AG10803 (cell line): ENCODE data around the gene RABEP2.
"Not testable (repeated sequence)": the region's sequence is repeated elsewhere in the genome, so short reads cannot be mapped to it uniquely, and the experiment has no call there.

Source experiments
- DNase-seq: peaks from one replicate; pipeline ENCODE4 v3.0.0; 2010; ENCODE audit warnings: low read depth
- H3K4me3 ChIP-seq: 2 replicates; pipeline ENCODE4 v1.5.1; 2011; ENCODE audit warnings: mild to moderate bottlenecking, low read length, control low read depth
- TF ChIP-seq, protein P1 (sequence below): conservative IDR thresholded peaks from 2 replicates; pipeline ENCODE4 v1.5.1; 2011; ENCODE audit warnings: mild to moderate bottlenecking, low read length, control low read depth, inconsistent platforms

The RABEP2 gene

DNA sequence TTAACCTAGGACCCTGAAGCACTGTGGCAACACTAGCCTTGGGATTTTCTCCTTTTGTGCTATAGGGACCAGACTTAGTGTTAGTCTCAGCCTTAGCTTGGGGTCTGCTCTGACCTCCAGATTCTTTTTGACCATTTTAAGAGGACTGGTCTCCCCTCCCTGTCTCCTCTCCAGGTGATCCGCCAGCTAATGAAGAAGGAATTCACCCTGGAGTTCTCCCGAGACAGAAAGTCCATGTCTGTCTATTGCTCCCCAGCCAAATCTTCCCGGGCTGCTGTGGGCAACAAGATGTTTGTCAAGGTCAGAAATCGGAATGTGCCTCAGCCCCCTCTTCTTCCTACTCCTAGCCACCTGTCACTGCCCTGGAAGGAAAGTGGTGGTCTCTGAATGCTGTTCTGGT is 27.2 kb downstream of the RABEP2 start:
- TF ChIP-seq, protein P1, sequence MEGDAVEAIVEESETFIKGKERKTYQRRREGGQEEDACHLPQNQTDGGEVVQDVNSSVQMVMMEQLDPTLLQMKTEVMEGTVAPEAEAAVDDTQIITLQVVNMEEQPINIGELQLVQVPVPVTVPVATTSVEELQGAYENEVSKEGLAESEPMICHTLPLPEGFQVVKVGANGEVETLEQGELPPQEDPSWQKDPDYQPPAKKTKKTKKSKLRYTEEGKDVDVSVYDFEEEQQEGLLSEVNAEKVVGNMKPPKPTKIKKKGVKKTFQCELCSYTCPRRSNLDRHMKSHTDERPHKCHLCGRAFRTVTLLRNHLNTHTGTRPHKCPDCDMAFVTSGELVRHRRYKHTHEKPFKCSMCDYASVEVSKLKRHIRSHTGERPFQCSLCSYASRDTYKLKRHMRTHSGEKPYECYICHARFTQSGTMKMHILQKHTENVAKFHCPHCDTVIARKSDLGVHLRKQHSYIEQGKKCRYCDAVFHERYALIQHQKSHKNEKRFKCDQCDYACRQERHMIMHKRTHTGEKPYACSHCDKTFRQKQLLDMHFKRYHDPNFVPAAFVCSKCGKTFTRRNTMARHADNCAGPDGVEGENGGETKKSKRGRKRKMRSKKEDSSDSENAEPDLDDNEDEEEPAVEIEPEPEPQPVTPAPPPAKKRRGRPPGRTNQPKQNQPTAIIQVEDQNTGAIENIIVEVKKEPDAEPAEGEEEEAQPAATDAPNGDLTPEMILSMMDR: no peak
- no peak for DNase-seq
- no peak overlapping the region for H3K4me3 ChIP-seq

DNA sequence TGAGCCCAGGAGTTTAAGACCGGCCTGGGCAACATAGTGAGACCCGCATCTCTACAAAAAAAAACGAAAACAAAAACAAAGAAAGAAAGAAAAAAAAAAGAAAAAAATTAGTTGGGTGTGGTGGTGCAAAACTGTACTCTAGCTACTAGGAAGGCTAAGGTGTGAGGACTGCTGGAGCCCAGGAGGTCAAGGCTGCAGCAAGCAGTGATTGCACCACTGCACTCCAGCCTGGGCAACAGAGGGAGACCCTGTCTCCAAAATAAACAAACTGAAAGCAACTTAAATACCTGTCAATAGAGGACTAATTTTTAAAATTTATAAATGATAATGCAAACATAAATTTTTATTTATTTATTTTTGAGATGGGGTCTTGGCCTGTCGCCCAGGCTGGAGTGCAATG is 29.4 kb downstream of the RABEP2 start:
- TF ChIP-seq, protein P1: no peak
- DNase-seq: no peak
- no peak overlapping the region for H3K4me3 ChIP-seq

DNA sequence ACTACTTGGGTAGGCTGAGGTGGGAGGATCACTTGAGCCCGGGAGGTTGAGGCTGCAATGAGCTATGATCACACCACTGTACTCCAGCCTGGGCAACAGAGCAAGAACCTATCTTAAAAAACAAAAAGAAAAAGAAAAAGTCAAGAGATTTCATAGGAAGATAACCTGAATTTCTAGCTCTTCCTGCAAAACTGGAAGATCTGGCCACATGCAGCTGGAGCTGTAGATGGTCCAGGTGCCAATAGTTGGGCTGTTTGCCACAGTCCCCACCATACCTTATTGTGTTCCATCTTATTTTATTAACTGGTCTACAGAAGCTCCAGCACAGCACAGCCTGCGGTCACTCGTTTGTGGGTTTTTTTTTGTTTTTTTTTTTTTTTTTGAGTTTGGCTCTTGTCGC is 31.7 kb downstream of the RABEP2 start:
- no peak for DNase-seq
- no peak overlapping the region for H3K4me3 ChIP-seq
- TF ChIP-seq, protein P1: no peak

DNA sequence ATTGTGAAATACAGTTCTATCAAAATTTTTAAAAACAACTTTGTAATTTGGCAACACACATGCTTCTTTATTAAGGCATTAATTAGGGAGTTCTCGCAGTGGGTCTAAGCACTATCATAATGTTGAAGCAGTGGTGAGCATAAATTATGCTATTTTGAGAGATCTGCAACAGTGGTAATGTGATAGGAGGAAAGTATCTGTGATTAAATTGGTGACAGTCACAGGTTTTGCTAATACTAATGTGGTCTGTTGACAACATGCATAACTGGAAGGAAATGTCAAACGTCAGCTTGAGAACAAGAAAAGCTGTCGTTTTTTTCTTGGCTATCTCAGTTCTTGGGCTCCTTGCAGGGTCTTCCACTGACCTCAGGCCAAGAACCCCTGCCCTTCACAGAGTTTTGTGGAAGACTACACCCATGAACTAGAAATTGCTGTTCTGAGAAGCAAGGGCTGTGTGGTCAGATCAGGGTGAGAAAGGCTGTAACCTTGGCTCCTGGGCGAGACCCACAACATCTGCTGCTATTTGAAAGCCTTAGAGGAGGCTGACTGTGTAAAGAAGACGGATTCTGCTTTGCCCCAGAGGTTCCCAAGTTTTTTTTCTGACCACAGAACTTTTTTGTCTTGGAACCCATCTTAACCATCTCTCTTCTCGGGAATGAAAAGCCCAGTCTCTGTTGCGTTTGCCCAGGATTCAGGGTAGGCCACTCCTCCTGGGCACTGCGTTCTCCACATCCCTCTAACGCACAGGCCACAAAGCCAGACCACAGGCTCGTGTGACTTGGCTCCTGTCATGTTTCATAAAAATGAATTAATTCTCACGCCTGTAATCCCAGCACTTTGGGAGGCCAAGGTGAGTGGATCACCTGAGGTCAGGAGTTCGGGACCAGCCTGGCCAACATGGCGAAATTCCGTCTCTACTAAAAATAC is 32.8 kb downstream of the RABEP2 start:
- DNase-seq: no peak
- TF ChIP-seq, protein P1: no peak
- no peak overlapping the region for H3K4me3 ChIP-seq

DNA sequence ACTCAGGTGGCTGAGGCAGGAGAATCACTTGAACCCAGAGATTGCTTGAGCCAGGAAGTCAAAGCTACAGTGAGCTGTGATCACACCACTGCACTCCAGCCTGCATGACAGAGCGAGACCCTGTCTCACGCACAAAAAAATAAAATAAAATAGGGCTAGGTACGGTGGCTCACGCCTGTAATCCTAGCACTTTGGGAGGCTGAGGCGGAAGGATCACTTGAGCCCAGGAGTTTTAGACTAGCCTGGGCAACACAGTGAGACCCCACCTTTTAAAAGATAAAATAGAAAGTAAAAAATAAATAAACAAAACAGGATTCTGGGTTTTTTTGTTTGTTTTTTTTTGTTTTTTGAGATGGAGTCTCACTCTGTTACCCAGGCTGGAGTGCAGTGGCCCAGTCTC is 34.7 kb downstream of the RABEP2 start:
- not testable (repeated sequence) for H3K4me3 ChIP-seq, DNase-seq

DNA sequence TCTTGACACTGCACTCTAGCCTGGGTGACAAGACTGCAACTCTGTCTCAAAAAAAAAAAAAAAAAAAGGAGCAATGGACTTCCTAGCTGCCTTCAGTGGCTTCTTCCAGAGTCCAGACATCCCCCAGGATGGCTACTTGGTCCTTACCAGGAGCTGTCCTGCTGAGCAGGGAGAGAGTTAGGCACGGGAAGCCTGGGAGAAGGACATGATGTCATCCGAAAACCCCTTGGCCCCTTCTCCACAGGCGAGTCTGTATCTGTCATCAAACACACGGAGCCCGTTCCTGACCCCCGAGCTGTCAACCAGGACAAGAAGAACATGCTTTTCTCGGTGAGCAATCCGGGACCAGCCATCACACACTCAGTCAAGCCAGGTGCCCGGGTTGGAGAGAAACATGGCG is 38.1 kb downstream of the RABEP2 start:
- no peak overlapping the region for H3K4me3 ChIP-seq
- TF ChIP-seq, protein P1: no peak
- DNase-seq: no peak

DNA sequence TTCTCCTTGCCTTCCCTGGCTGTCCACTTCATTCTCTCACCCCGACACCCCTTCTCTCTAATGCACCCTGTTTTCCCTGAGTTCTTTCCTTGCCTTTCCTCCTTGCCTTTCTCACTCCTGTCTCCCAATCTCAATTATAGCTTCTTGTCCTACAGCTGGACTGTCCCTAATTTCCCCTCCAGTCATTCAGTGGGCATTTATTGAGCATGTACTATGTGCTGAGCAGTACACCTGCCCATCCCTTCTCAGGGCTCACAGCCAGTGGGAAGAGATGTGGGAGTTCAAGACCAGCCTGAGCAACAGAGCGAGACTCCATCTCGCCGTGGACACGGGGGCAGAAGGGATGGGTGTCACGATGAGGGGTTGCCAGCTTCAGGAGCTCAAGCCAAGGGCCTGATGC is 41.0 kb downstream of the RABEP2 start:
- DNase-seq: no peak
- no peak overlapping the region for H3K4me3 ChIP-seq
- TF ChIP-seq, protein P1: no peak
